HG02884 (cell line): ENCODE results near the gene RAP2B.
"Not testable (repeated sequence)": the region's sequence is repeated elsewhere in the genome, so short reads cannot be mapped to it uniquely, and the experiment has no call there.

Source experiments
- ATAC-seq: cut with Tn5 transposase; IDR thresholded peaks from one replicate; pipeline ENCODE4 v1.9.1; 2021; ENCODE audit warnings: mild to moderate bottlenecking, moderate library complexity; ENCODE audit not compliant: unreplicated experiment

Gene RAP2B

DNA sequence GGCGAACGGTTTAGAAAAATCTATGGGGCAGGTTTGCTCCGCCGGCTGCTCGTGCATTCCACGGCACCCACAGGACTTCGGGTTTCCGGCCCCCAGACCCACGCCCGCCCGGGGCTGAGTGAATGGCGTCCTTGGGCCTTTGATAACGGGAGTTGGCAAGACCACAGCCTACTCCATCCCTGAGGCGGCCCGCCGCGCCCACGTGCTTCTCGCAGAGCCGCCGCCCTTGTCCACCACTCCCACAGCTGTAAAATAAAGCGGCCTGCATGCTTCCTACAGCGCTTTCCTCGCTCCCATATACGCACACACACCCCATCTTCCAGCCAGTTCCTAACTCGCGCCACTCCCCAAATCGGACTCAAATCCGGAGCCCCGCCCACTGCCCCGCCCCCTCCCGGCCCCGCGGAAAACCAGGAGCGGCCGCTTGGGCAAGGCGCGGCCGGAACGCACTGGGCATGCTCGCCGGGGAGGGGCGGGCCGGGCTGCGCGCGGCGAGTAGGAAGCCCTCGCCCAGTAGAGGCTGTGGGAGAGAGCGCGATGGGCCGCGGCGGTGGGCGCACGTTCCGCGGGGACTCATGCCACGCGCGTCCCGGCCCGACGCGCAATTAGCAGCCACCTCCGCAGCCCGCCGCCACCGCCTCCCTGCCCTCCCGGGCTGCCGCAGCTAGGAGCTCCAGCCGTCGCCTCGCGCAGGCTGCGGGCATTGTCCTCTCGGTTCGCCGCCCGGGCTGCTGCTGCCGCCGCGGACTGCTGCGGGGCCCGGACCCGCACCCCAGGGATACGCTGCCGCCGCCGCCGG is at the start of gene RAP2B:
TSS of gene RAP2B (plus strand) at position 513 of the 799 bp plus-strand sequence. CDS start 468 bp downstream, outside the sequence.
- ATAC-seq: peak; percentile 41

DNA sequence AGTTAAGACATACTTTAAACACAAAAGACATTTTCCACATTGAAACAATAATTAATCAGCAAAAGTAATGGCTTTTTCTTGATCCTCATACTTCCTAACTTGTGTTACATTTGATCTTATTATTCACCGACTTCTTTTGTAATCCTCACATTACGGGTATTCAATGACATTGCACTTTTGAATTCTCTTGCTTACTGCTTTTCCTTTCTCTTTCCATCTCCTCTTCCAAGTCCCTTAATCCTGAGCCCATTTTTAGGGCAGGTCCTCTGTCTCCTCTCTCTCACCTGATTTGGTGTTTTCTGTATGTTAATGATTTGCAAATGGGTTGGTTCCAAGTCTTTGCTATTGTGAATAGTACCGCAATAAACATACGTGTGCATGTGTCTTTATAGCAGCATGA is 48.5 kb upstream of the RAP2B start:
- ATAC-seq: no peak

DNA sequence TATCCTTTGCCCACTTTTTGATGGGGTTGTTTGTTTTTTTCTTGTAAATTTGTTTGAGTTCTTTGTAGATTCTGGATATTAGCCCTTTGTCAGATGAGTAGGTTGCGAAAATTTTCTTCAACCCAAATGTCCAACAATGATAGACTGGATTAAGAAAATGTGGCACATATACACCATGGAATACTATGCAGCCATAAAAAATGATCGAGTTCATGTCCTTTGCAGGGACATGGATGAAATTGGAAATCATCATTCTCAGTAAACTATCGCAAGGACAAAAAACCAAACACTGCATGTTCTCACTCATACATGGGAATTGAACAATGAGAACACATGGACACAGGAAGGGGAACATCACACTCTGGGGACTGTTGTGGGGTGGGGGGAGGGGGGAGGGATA is 47.8 kb upstream of the RAP2B start:
- ATAC-seq: not testable (repeated sequence)

DNA sequence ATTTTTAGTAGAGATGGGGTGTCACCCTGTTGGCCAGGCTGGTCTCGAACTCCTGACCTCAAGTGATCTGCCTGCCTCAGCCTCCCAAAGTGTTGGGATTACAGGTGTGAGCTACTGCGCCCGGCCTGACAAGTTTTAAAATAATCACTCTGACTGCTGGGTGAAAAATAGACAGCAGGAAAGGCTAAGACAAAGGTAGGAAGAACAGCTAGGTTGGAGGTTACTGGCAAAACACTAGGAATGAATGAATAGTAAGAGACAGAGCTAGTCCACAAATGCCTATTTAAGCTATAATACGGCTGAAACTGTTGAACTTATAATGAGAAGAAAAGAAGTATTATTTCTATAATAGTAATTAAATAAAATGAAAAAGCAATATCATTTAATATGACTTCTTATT is 46.7 kb upstream of the RAP2B start:
- no peak for ATAC-seq

DNA sequence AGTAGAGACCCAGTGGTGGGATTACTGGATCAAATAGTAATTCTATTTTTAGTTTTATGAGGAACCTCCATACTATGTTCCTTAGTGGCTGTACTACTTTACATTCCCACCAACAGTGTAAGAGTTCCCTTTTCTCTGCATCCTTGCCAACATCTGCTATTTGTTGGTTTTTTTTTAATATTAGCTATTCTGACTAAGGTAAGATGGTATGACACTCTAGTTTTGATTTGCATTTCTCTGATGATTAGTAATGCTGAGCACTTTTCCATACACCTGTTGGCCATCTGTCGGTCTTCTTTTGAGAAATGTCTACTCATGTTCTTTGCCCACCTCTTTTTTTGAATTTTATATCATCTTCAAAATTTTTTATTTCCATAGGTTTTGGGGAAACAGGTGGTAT is 34.2 kb upstream of the RAP2B start:
- no peak for ATAC-seq

DNA sequence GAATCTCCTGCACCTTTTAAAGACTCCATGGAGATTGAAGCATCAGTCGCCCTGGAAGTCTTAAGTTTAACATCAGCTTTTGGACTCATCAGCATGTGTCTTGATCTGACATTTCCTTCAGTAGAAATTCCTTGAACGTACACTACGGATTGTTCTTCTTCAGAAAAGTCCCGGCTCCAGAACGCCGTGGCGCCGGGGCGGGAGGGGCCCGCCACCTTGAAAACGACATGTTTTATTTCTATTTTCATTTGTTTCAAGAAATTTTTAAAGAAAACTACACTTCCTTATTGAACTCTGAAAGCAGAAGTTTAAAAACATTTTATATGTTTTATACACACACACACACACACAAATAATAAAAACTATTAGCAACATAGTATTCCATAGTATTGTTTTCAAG is 32.6 kb upstream of the RAP2B start:
- no peak for ATAC-seq

DNA sequence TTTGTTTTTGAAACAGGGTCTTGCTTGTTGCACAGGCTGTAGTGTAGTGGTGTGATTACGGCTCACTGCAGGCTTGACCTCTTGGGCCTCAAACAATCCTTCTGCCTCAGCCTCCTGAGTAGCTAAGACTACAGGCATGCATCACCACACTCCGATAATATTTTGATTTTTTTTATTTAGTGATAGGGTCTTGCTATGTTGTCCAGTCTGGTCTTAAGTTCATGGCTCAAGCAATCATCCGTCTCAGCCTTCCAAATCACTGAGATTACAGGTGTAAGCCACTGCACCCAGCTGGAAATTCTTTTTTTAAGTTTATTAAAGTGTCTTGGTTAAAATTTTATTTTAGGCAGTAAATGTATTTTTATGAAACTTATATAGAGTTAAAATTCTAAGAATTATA is 32.2 kb upstream of the RAP2B start:
- ATAC-seq: no peak

DNA sequence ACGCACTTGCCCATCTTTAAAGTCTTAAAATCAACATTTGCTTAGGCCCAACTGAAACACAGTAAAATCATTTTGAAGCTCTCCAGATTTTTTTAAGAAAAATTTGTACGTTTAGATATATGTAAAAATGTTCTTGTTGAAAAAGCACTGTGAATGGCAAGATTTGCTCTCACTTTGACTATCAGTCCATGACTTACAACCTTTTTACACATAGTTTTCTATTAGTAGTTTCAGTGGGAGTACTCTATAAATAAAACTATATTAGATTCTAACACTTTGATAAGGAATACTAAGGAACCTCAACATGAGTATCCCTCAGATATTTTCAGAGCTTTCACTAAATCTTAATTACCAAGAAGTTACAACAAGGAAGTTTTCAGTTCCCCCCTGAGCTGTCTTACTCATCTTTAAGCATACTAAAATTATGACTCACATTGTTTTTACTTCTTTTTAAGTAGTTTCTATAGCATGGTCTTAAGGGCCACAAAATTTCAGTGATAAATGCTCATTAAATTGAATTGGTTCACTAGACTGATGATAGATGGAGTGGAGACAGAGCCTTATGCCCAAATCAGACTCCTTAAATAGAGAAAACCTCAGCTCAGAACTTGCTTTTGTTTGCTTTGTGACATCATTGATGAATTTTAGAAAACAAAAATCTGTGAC is 31.6 kb upstream of the RAP2B start:
- peak; percentile 98 for ATAC-seq

DNA sequence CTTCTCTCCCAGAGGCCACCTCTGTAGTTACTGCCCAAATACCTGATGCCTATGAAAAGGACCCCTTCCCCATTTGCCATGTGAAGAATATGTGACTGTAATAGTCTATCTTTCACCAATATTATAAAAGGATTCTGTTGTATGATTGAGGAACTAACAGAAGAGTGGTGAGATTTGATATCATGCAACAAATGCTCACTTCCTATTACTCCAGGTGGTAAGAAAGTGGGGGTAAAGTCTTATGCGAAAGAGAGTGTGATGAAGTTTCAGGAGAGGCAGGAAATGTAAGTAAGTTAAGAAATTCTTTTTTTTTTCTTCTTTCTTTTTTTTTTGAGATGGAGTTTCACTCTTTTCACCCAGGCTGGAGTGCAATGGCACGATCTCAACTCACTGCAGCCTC is 24.4 kb upstream of the RAP2B start:
- no peak for ATAC-seq

DNA sequence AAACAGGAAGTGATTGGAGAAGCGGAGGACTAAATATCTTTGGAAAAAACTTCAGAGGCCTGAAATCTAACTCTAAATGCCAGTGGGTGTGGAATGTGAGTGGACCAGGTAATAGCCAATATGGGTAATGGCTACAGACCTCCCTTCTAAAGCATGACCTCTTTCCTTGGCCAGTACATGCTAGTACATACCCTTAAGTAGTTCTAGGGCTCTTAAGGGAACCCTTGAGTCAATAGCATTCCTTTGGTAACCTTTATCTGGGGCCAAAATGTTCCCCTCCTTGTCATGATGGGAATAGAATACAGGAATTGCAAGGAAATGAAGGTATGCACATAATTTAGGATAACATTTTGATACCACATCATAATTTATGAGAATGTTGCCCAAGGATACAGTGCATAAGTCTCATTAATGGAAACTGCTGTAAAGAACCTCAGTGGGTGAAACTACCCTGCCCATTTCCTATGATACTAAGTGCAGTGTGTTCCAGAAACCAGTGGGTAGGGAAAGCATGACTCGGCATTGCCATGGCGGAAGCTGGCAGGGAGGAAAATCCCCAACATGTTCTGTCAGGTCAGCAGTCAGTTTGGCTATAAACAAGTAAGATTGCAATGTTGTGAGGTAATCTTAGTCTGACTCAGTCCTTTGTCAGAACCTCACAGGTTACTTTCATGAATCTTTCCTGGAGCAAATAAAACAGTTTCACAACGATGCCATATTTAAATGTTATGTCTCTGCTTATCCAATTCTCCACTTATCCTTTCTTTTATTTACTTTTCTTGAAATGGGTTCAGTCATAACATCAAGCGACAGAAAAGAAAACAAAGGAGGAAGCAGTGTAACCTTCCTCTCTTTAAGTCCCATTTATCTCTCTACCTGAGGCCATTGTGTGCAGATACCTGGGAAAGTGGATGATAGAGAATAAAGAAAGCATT is 23.5 kb upstream of the RAP2B start:
- ATAC-seq: peak; percentile 85

DNA sequence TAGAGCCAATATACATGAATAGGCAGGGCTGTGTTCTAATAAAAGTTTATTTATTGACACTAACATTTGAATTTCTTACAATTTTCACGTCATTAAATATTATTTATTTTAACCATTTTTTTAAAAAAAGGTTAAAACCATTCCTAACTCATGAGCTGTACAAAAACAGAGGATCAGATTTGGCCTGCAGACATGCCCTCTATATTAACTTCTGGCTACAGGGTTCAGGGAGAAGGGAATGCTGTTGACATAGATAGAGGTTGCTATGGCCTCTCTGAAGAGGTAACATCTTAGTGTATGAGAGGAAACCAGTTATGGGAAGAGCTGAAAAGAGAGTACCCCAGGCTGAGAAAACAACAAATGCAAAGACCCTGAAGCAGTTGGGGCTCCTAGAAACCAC is 19.1 kb upstream of the RAP2B start:
- ATAC-seq: no peak

DNA sequence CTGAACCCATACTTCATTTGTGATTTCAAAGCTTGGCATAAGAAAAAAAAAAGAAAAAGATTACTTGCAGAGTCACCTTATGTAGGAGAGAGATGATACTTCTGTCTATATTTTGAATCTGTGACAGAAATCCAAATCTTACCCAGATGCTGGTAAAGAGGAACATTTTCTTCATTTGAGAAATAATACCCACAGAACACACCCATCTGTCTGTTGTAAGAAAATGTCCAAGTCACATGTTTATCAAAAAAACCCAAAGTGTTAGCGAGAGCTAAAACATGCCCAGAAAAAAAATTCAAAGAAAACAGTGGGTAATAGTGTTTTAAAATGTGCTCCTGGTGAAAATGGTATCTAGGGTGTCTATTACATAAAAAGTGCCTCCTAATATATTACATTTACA is 18.0 kb upstream of the RAP2B start:
- no peak for ATAC-seq

DNA sequence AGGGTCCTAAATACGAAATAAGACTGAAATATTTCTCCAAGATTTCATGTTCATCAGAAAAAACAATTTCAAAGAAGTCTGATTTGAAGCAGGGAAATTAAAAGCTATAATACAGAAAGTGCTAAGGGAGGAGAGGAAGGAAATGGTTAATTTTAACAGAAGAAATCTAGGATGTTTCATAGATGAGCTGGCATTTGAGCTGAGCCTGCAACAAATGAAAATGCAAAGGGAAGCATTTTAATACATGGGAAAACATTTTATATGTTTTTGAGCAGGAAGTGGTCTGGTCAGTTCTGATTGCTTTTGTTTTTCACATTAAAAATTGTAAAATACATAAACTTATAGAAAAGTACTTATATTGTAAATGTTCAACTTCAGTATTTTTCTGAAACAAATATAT is 17.2 kb upstream of the RAP2B start:
- no peak for ATAC-seq

DNA sequence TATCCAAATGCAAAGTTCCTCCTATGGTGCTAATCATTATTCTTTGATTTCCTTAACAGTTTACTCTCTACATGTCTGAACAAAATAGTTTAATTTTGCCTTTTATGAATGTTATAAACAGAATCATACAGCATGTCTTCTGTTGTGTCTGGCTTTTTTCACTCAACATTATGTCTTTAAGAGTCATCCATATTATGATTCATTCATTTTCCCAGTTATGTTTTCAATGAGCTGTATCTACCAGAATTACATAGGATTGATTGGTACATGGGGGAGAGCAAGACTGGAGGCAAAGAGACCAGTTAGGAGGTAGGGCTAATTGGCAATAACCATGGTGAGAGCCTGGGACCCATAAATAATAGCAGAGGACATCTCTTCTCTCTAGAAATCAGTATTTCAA is 16.6 kb upstream of the RAP2B start:
- ATAC-seq: no peak

DNA sequence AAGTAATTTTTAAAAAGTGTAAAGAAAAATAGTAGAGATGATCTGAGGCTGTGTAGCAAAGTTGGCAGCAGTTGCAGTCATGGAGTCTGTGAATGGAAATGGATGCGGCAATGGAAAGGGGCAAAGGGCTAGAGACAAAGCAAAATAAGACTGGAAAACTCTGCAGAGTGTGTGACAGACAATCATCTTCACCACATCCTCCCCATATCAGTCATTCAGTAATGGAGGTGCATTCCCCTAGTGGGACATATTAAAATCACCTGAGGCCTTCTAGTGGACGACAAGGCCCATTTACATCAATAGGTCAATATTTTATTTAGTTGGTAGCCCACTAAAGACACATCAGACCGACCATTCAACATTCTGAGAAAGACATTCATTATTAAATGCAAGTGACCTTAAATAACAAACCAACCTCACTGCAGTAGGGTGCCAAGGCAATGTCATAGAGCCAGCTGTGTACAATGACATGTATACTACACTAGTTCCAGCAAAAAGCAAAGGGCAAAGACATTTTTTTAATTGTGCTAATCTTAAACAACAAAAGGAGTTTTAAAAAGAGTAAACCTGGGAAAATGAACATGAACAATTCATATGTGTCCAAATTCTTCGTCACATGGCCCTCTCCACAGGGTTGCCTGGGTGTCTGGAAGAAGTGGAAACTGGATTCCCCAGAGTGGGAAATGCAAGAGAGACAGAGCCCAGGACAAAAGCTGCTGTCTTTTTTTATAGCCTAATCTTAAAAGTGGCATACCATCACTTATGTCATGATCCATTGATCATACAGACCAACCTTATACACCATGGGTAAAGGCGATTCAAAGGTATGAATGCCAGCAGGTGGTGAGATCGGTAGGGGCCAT is 15.6 kb upstream of the RAP2B start:
- ATAC-seq: no peak

DNA sequence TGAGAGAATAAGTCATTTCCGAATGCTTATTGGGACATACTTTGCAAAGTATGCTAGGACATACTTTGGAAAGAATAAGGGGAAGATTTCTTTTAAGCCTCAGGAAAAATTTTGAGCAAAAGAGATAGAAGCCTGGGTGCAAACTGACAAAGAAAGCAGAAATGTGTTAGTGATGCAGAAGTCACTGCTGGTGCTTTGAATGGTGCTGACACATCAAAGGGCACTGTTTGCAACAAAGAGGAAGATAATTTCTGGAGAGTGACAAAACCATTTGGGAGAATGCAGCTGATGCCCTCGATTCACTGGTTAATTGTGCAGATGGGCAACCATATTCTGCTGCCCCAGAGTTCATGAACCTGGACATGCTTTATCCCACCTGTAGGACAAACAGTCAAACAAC is 11.0 kb upstream of the RAP2B start:
- ATAC-seq: no peak

DNA sequence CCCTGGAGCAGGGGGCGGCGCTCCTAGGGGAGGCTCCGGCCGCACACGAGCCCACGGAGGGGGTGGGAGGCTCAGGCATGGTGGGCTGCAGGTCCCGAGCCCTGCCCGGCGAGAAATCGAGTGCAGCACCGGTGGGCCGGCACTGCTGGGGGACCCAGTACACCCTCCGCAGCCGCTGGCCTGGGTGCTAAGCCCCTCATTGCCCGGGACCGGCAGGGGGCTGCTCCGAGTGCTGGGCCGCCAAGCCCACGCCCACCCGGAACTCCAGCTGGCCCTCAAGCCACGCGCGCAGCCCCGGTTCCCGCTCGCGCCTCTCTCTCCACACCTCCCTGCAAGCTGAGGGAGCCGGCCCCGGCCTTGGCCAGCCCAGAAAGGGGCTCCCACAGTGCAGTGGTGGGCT is 6.2 kb upstream of the RAP2B start:
- not testable (repeated sequence) for ATAC-seq

DNA sequence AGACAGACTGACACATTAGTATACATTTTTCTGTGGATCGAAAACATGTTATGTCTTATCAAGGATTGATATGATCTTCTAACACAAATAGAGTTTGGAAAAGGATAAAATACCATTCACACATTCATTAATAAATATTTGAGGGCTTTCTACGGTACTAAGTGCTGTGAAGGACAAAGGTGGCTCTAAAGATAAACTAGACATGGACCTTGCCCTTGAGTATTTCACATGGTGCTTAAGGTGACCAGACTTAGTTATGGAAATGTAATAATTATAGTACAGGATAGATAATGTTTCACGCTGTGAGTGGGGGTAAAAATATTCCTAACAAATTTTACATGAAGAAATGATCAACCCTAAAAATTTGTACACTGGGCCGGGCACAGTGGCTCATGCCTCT is 3.8 kb upstream of the RAP2B start:
- no peak for ATAC-seq

DNA sequence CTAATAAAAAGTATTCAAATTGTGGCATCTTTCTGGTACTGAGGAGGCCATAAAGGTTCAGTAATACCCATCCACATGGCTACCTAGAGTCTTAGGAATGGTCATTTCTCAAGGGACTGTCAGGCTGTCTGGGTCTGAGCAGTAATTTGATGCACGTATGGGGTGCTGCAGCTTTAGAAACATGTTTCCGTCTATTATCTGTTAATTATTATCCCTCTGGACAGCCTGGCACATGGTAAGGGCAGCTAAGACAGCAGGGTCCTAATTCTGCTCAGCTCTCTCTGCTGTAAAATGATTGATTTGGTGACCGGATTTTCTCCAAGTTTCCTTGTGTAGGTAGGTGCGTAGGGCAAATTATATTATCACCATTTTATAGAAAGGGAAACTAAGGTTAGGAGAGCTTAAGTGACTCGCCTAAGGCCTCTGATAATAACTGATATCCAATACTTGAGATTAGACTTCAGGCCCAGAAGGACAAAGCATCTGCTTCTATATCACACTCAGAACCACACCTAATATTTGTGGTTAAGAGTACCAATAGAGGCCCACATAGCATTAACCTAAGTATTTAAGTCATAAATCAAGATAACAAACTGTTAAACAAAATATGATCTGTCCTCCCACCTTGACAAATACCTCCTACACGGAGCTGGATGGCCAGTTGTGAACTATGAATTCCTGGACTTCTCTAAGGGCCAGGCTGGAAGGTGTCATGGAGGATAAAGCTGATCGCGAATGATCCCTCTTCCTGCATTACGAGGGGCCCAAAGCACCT is 2.9 kb upstream of the RAP2B start:
- no peak for ATAC-seq
